IPS-18c (cell line): ENCODE results near the gene TYSND1.
"Not testable (repeated sequence)": the region's sequence is repeated elsewhere in the genome, so short reads cannot be mapped to it uniquely, and the experiment has no call there.

Experiments used
- H3K4me3 ChIP-seq: 2 replicates; pipeline ENCODE4 v1.7.0; 2013; ENCODE audit warnings: low read depth, mild to moderate bottlenecking, low read length, moderate library complexity; ENCODE audit not compliant: insufficient read depth
- H3K9me3 ChIP-seq: one replicate; pipeline ENCODE4 v1.6.1; 2013; ENCODE audit warnings: mild to moderate bottlenecking, low read length, moderate library complexity; ENCODE audit not compliant: control insufficient read depth, insufficient read depth

TYSND1 gene, protein sequence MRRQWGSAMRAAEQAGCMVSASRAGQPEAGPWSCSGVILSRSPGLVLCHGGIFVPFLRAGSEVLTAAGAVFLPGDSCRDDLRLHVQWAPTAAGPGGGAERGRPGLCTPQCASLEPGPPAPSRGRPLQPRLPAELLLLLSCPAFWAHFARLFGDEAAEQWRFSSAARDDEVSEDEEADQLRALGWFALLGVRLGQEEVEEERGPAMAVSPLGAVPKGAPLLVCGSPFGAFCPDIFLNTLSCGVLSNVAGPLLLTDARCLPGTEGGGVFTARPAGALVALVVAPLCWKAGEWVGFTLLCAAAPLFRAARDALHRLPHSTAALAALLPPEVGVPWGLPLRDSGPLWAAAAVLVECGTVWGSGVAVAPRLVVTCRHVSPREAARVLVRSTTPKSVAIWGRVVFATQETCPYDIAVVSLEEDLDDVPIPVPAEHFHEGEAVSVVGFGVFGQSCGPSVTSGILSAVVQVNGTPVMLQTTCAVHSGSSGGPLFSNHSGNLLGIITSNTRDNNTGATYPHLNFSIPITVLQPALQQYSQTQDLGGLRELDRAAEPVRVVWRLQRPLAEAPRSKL

GRCh38 chr10:70146489-70147258 is at the start of gene TYSND1:
Gene TYSND1 (minus strand): TSS chr10:70146700. CDS start chr10:70146586, 114 bp downstream.
- Histone ChIP-seq H3K4me3 (peak within 1 kb of the TSS; percentile 77), H3K9me3 (no peaks in the 10 kb centered on the region)

- no peaks in the 10 kb centered on the region for H3K9me3 ChIP-seq
- H3K4me3 ChIP-seq: no peak overlapping the region
Measured at GRCh38 chr10:70193391-70193844, 46.9 kb upstream of the TYSND1 start.

GRCh38 chr10:70192326-70192968 is 45.9 kb upstream of the TYSND1 start:
- no peaks in the 10 kb centered on the region for H3K9me3 ChIP-seq
- H3K4me3 ChIP-seq: no peak overlapping the region

DNA sequence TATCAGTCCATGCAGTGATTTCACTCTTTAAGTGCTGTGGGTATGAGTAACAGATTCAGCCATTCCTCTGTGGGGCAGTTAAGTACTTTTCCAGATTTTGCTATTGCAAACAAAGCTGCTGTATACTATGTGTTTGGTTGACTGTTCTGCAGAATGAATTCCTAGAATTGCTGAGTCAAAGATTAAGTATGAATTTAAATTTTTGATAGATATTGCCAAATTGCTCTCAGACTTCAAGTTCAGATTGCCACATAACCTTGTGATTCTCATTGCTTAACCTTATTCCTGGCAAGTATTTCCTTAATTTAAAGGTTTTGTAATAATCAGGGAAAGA is 45.4 kb upstream of the TYSND1 start:
- H3K9me3 ChIP-seq: no peaks in the 10 kb centered on the region
- no peak overlapping the region for H3K4me3 ChIP-seq

DNA sequence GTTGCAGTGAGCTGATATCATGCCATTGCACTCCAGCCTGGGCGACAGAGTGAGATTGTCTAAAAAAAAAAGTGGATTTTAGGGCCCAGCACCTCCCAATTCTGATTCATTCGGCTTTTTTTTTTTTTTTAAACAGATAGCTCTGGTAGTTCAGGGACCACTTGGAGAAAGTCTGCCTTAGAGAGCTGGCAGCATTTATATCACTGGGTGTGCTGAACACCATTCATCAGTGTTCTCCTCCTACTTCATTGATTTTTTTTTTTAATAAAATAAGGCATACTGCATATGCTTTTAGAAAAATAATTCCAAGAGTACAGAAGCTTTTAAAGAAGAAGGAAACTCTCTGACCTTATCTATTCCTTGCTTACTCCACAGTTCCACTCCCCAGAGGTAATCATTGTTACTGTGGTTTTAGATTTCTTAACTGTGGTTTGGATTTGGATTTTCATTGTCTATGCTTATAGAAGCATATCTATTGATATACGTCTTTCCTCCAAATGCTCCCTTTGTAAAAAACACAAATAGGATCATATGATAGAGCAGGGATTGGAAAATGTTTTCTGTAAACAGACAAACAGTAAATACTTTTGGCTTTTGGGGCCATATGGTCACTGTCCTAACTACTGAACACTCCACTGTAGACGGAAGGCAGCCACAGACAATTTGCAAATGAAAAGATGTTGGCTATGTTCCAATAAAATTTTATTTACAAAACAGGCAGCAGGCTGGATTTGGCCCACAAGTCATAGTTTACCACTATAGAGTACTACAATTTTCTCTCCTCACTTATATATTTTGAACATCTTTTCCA is 44.9 kb upstream of the TYSND1 start:
- H3K4me3 ChIP-seq: no peak overlapping the region
- H3K9me3 ChIP-seq: no peaks in the 10 kb centered on the region

GRCh38 chr10:70190581-70190980 is 44.1 kb upstream of the TYSND1 start:
- Histone ChIP-seq H3K9me3 (no peaks in the 10 kb centered on the region), H3K4me3 (no peak overlapping the region)

GRCh38 chr10:70190102-70190501 is 43.6 kb upstream of the TYSND1 start:
- Histone ChIP-seq H3K4me3 (no peak overlapping the region), H3K9me3 (no peaks in the 10 kb centered on the region)

DNA sequence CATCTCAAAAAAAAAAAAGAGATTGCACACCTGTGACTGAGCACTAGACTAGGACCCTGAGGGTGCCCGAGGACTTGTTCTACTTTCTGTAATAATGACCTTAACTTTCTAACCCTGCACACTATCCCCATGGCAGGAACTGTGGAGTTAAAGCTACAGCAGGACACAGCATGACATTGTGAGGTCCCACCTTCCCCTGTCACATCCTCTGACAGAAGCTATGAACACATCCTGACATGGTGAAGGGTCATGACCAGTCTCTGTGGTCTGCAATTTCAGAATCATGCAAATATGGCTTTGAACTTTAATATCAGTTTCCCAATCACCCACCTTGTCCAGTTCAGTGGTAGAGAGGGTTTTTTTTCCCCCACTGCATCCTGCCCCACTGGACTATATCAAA is 42.3 kb upstream of the TYSND1 start:
- Histone ChIP-seq H3K4me3 (no peak overlapping the region), H3K9me3 (no peaks in the 10 kb centered on the region)

GRCh38 chr10:70186571-70186970 is 40.1 kb upstream of the TYSND1 start:
- H3K4me3 ChIP-seq: no peak overlapping the region
- no peaks in the 10 kb centered on the region for H3K9me3 ChIP-seq

DNA sequence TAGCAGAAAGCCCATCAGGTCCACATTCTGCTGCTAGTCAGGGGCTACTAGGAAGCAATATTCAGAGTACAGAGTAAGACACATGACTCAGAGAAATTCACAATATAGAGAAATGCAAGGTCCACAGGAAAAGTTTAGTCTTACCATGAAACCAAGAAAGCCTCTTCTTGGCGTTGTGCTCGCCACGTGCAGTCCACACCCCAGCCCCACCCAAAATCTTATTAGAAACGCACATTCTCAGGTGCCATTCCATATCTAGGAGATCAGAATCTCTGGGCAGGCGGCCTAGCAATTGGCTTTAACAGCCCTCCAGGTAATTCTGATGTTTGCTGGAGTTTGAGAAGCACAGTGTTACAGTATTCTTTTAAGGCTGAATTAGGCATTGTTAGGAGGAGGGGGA is 39.6 kb upstream of the TYSND1 start:
- no peak overlapping the region for H3K4me3 ChIP-seq
- no peaks in the 10 kb centered on the region for H3K9me3 ChIP-seq

DNA sequence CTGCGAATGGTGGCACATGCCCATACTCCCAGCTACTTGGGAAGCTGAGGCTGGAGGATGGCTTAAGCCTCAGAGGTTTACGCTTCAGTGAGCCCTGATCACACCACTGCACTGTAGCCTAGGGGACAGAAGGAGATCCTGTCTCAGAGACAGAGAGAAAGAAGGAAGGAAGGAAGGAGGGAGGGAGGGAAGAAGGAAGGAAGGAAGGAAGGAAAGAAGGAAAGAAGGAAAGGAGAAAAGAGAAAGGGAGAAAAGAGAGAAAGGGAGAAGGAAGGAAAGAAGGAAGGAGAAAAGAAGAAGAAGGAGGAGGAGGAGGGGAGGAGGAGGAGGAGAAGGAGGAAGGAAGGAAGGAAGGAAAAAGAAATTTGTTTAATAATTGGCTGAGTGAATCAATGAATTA is 36.8 kb upstream of the TYSND1 start:
- Histone ChIP-seq H3K9me3 (peaks cover under 1% of the 10 kb centered on the region), H3K4me3 (no peak overlapping the region)

DNA sequence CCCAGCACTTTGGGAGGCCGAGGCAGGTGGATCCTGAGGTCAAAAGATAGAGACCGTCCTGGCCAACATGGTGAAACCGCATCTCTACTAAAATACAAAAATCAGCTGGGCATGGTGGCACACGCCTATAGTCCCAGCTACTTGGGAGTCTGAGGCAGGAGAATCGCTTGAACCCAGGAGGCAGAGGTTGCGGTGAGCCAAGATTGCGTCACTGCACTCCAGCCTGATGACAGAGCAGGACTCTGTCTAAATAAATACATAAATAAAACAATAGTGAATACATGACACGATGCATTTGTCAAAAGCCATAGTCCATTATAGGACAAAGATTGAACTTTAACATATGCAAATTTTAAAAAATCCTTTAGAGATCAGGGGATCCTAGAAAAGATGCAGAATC is 32.7 kb upstream of the TYSND1 start:
- not testable (repeated sequence) for H3K9me3 ChIP-seq, H3K4me3 ChIP-seq

GRCh38 chr10:70178139-70178725 is 31.7 kb upstream of the TYSND1 start:
- Histone ChIP-seq H3K4me3 (no peak overlapping the region), H3K9me3 (peaks cover 2% of the 10 kb centered on the region)

- Histone ChIP-seq H3K9me3 (peaks cover 2% of the 10 kb centered on the region), H3K4me3 (no peak overlapping the region)
Measured at GRCh38 chr10:70176441-70176840, 29.9 kb upstream of the TYSND1 start.

DNA sequence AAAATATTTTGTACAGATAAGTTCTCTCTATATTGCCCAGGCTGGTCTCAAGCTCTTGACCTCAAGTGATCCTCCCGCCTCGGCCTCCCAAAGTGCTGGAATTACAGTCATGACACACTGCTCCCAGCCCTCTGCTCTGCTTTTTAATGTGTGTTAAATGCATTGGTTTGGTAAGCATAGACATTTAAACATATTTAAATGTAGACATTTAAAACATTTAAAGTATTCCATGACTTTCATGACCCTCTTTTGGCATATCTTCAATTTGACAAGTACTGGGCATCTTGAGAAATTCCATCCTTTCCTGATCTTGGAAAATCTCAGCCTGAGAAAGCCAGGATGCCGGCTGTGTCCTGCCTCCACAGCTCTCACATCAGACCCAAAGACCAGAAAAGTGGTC is 29.0 kb upstream of the TYSND1 start:
- Histone ChIP-seq H3K9me3 (peaks cover 2% of the 10 kb centered on the region), H3K4me3 (no peak overlapping the region)

GRCh38 chr10:70174058-70174741 is 27.7 kb upstream of the TYSND1 start:
- Histone ChIP-seq H3K4me3 (no peak overlapping the region), H3K9me3 (peaks cover 2% of the 10 kb centered on the region)
